Activated T-cell treated with anti-CD3 and anti-CD28 coated beads for 1 hour (primary cell): Measurements from ENCODE around the gene MRPS7.

ENCODE experiments used
- DNase-seq: peaks from one replicate; pipeline ENCODE4 v3.0.0-alpha.2; 2020; ENCODE audit warnings: low read depth

MRPS7 gene

GRCh38 chr17:75308732-75309629 lies 47.3 kb downstream of the MRPS7 start:
- DNase-seq = no peak

- no peak for DNase-seq
These were observed 52.4 kb downstream of the MRPS7 start for GRCh38 chr17:75313941-75314551.

- no peak for DNase-seq
These were observed 54.0 kb downstream of the MRPS7 start for GRCh38 chr17:75315541-75316243.
